OCI-LY1 (cell line): ENCODE results near the gene SLC26A9.

ENCODE experiments used
- H2AFZ ChIP-seq: fragments of 200-600 bp; sonication (generic), shearing (Covaris generic); 2 replicates; pipeline ENCODE4 v1.6.0; 2014; ENCODE audit warnings: antibody characterized with exemption, mild to moderate bottlenecking, low read length
- H3F3A ChIP-seq: fragments of 200-600 bp; sonication (generic), shearing (Covaris generic); 2 replicates; pipeline ENCODE4 v1.6.0; 2014; ENCODE audit warnings: mild to moderate bottlenecking, antibody characterized with exemption, low read length, moderate library complexity; ENCODE audit not compliant: insufficient read depth
- H3K27ac ChIP-seq: fragments of 200-600 bp; sonication (generic); 2 replicates; pipeline ENCODE4 v1.5.1; 2014; ENCODE audit warnings: low read length, mixed run types, mild to moderate bottlenecking, low read depth; ENCODE audit not compliant: poor library complexity, severe bottlenecking
- H3K27me3 ChIP-seq: fragments of 200-600 bp; sonication (generic); 2 replicates; pipeline ENCODE4 v1.6.0; 2014; ENCODE audit warnings: antibody characterized with exemption, mild to moderate bottlenecking, low read length, moderate library complexity; ENCODE audit not compliant: insufficient read depth
- H3K36me3 ChIP-seq: fragments of 200-600 bp; sonication (generic); 2 replicates; pipeline ENCODE4 v1.6.1; 2014; ENCODE audit warnings: mild to moderate bottlenecking, antibody characterized with exemption, low read length, moderate library complexity, mixed read lengths; ENCODE audit not compliant: insufficient read depth
- H3K4me1 ChIP-seq: fragments of 200-600 bp; sonication (generic); 2 replicates; pipeline ENCODE4 v1.5.1; 2014; ENCODE audit warnings: mild to moderate bottlenecking, low read length, moderate library complexity; ENCODE audit not compliant: insufficient read depth, severe bottlenecking
- H3K4me2 ChIP-seq: fragments of 200-600 bp; sonication (generic), shearing (Covaris generic); 2 replicates; pipeline ENCODE4 v1.6.1; 2014; ENCODE audit warnings: low read length
- H3K4me3 ChIP-seq: fragments of 200-600 bp; sonication (generic); 2 replicates; pipeline ENCODE4 v1.5.1; 2014; ENCODE audit warnings: low read length, low read depth, mild to moderate bottlenecking, mixed read lengths; ENCODE audit not compliant: poor library complexity, severe bottlenecking
- H3K79me2 ChIP-seq: fragments of 200-600 bp; shearing (Covaris generic); 2 replicates; pipeline ENCODE4 v1.6.1; 2016; ENCODE audit warnings: mixed run types, low read length, mixed read lengths; ENCODE audit not compliant: insufficient read depth
- H3K9ac ChIP-seq: fragments of 200-600 bp; sonication (generic), shearing (Covaris generic); 2 replicates; pipeline ENCODE4 v1.6.1; 2014; ENCODE audit warnings: mild to moderate bottlenecking, low read length, mixed read lengths
- H3K9me2 ChIP-seq: fragments of 200-600 bp; sonication (generic), shearing (Covaris generic); 2 replicates; pipeline ENCODE4 v1.6.1; 2014; ENCODE audit warnings: low read depth, mild to moderate bottlenecking, low read length, mixed read lengths
- H3K9me3 ChIP-seq: fragments of 200-600 bp; shearing (Covaris generic); 2 replicates; pipeline ENCODE4 v1.6.1; 2014; ENCODE audit warnings: low read length, mixed read lengths
- H4K20me1 ChIP-seq: fragments of 200-600 bp; sonication (generic), shearing (Covaris generic); 2 replicates; pipeline ENCODE4 v1.6.0; 2016; ENCODE audit warnings: mild to moderate bottlenecking, low read length; ENCODE audit not compliant: insufficient read depth
- EZH2 ChIP-seq: fragments of 200-600 bp; sonication (generic), shearing (Covaris generic); IDR thresholded peaks from 2 replicates; pipeline ENCODE4 v1.8.0; 2017; ENCODE audit warnings: borderline replicate concordance, mixed run types, mild to moderate bottlenecking, antibody characterized with exemption, low read length, moderate library complexity, mixed read lengths
- TF ChIP-seq, protein P1 (sequence below): fragments of 200-600 bp; sonication (generic), shearing (Covaris generic); IDR thresholded peaks from 2 replicates; pipeline ENCODE4 v1.5.1; 2017; ENCODE audit warnings: mild to moderate bottlenecking, antibody characterized with exemption, low read length, moderate library complexity, mixed read lengths

Gene SLC26A9

DNA sequence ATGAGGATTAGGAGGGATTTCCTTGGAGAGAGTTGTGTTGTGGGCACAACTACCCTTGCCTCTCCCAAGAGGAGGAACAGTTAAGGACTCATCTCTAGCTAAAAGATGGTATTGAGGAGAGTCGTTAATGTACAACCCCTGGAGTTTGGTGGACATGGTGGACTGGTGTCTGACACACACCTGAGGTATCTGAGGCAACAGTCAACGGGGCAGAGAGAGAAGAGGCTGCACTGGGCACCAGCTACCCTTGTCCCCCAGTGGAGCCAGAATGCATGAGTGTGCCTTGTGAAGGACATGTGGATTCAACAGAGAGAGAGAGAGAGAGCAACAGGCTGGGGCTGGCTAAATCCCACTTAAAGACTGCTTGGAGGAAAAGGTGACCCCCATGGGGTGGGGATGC lies 47.0 kb upstream of the SLC26A9 start:
- TF ChIP-seq, protein P1, sequence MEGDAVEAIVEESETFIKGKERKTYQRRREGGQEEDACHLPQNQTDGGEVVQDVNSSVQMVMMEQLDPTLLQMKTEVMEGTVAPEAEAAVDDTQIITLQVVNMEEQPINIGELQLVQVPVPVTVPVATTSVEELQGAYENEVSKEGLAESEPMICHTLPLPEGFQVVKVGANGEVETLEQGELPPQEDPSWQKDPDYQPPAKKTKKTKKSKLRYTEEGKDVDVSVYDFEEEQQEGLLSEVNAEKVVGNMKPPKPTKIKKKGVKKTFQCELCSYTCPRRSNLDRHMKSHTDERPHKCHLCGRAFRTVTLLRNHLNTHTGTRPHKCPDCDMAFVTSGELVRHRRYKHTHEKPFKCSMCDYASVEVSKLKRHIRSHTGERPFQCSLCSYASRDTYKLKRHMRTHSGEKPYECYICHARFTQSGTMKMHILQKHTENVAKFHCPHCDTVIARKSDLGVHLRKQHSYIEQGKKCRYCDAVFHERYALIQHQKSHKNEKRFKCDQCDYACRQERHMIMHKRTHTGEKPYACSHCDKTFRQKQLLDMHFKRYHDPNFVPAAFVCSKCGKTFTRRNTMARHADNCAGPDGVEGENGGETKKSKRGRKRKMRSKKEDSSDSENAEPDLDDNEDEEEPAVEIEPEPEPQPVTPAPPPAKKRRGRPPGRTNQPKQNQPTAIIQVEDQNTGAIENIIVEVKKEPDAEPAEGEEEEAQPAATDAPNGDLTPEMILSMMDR = no peak
- no peak for TF ChIP-seq EZH2
- Histone ChIP-seq H4K20me1 (no peaks in the 10 kb centered on the region), H2AFZ (no peak overlapping the region), H3F3A (no peaks in the 10 kb centered on the region), H3K9me2 (no peaks in the 10 kb centered on the region), H3K27me3 (no peaks in the 10 kb centered on the region), H3K9me3 (no peaks in the 10 kb centered on the region), H3K79me2 (no peaks in the 10 kb centered on the region), H3K4me2 (no peak overlapping the region), H3K36me3 (no peaks in the 10 kb centered on the region), H3K4me1 (no peaks in the 10 kb centered on the region), H3K27ac (no peak overlapping the region), H3K4me3 (no peak overlapping the region), H3K9ac (no peak overlapping the region)

DNA sequence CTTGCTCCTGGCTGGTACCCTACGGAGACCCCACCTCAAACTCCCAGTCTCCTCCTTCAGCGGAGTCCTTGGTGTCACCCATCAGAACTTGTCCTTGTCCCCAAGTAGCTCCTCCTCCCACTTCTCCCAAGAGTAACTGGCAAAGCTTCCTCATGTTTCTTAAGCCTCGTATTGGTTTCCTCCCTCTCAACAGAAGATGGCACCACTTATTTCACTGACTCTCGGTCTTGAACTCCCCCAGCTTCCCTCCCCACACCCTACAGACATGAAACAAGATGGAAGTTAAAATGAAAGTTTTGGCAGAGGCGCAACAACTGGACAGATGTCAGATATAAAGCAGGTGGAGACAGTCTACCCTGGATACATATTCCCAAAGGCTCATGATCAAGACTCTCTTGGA lies 46.5 kb upstream of the SLC26A9 start:
- Histone ChIP-seq H2AFZ (no peak overlapping the region), H3K9ac (no peak overlapping the region), H3K4me1 (no peaks in the 10 kb centered on the region), H3K9me2 (no peaks in the 10 kb centered on the region), H3K27ac (no peak overlapping the region), H3F3A (no peaks in the 10 kb centered on the region), H3K9me3 (no peaks in the 10 kb centered on the region), H3K79me2 (no peaks in the 10 kb centered on the region), H3K4me3 (no peak overlapping the region), H4K20me1 (no peaks in the 10 kb centered on the region), H3K4me2 (no peak overlapping the region), H3K36me3 (no peaks in the 10 kb centered on the region), H3K27me3 (no peaks in the 10 kb centered on the region)
- TF ChIP-seq, protein P1 = no peak
- no peak for TF ChIP-seq EZH2

DNA sequence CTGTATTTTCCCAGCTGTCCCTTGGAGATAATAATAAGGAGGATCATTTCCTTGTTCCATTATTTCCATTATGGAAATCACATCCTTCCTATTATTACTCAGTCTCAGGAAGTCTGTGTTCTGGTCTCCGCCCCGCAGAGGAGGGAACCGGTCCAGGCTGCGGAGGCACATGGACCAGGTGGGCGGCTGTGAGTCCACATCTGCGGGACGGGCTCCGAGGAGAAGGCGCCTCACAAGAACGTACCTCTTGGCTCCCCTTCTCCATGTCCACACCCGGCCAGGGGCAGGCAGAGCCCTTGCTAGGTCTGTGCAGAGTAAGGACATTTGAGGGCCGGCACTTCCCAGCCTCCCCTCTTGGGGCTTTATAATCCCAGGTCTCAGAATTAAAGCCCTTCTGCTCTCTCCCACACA lies 45.3 kb upstream of the SLC26A9 start:
- Histone ChIP-seq H3K4me1 (no peaks in the 10 kb centered on the region), H3K4me3 (no peak overlapping the region)
- TF ChIP-seq EZH2 = no peak
- TF ChIP-seq, protein P1 = no peak

More for the DNA sequence above, 45.3 kb upstream of the SLC26A9 start:
- Histone ChIP-seq H3K9me2 (no peaks in the 10 kb centered on the region), H2AFZ (no peak overlapping the region), H3F3A (no peaks in the 10 kb centered on the region), H3K9me3 (no peaks in the 10 kb centered on the region), H3K27me3 (no peaks in the 10 kb centered on the region), H3K79me2 (no peaks in the 10 kb centered on the region), H3K27ac (no peak overlapping the region), H4K20me1 (no peaks in the 10 kb centered on the region), H3K9ac (no peak overlapping the region), H3K36me3 (no peaks in the 10 kb centered on the region), H3K4me2 (no peak overlapping the region)
